HCT116 (cell line): ENCODE results near the gene PRLH. TPM values are rescaled to one million over a fixed set of nuclear protein-coding genes. Genes with fewer than 3 reads are reported as not detected.

Experiments used
- ATAC-seq: fragments of 200-7000 bp; cut with Tn5 transposase; 2 replicates; pipeline ENCODE4 v1.9.1; 2020; ENCODE audit warnings: mild to moderate bottlenecking, moderate library complexity
- BruUV-seq: library from RNA; stranded (reverse); fragments of 400-500 nt; replicated peaks from 2 replicates; lab custom pipeline; 2021; lab: Mats Ljungman, UMichigan
- CTCF ChIA-PET: fragments of 300-600 bp; sonication (Branson Sonifier 250); formaldehyde crosslinking; loops from one replicate; lab custom pipeline; 2021; ENCODE audit warnings: antibody characterized with exemption; lab: Charles Lee
- POLR2A ChIA-PET: fragments of 300-600, 350-600 bp; sonication (Branson Sonifier 250); formaldehyde crosslinking; loops from one replicate; lab custom pipeline; 2021; ENCODE audit warnings: antibody characterized with exemption; lab: Charles Lee
- RAD21 ChIA-PET, 2 experiments: fragments of 300-600 bp; sonication (Branson Sonifier 250); formaldehyde crosslinking; loops; one replicate each; lab custom pipeline; 2023; ENCODE audit warnings: low total read pairs in 2 of 2; ENCODE audit not compliant: uncharacterized antibody in 2 of 2, unreplicated experiment in 2 of 2, low non-redundant PET in 1 of 2; lab: Charles Lee
- DNase-seq: peaks from one replicate; pipeline ENCODE4 v3.0.0-alpha.2; 2010; ENCODE audit warnings: low read depth, low spot score
- H2AFZ ChIP-seq: fragments of 200-600 bp; shearing (Covaris generic), sonication (generic); 2 replicates; pipeline ENCODE4 v1.6.1; 2017; ENCODE audit warnings: low read depth, mixed run types, mixed read lengths, antibody characterized with exemption, low read length; ENCODE audit not compliant: poor library complexity, severe bottlenecking
- H3K27ac ChIP-seq: 2 replicates; pipeline ENCODE4 v1.5.1; 2012; ENCODE audit warnings: low read depth, low read length
- H3K27me3 ChIP-seq: fragments of 200-600 bp; sonication (generic); 2 replicates; pipeline ENCODE4 v1.6.1; 2016; ENCODE audit warnings: mixed run types, low read length, mixed read lengths; ENCODE audit not compliant: insufficient read depth
- H3K36me3 ChIP-seq, 2 experiments: fragments of 200-500 bp in 1 of 2; fragments of 200-600 bp in 1 of 2; sonication (Bioruptor generic) in 1 of 2; sonication (generic) in 1 of 2; 2 replicates each; pipeline versions ENCODE4 v1.5.1 to v1.6.1; 2014 to 2016; ENCODE audit warnings: low read length in 2 of 2, inconsistent platforms in 1 of 2, mixed read lengths in 1 of 2, mixed run types in 1 of 2; ENCODE audit not compliant: insufficient read depth in 2 of 2, control insufficient read depth in 1 of 2
- H3K4me1 ChIP-seq, 2 experiments: fragments of 200-600 bp in 1 of 2; sonication (generic) in 1 of 2; 2 replicates each; pipeline versions ENCODE4 v1.5.1 to v1.6.1; 2012 to 2017; ENCODE audit warnings: low read length in 2 of 2, inconsistent platforms in 1 of 2, mild to moderate bottlenecking in 1 of 2, mixed read lengths in 1 of 2, mixed run types in 1 of 2, moderate library complexity in 1 of 2; ENCODE audit not compliant: insufficient read depth in 2 of 2, control insufficient read depth in 1 of 2
- H3K4me2 ChIP-seq: fragments of 200-600 bp; sonication (generic); 2 replicates; pipeline ENCODE4 v1.6.1; 2017; ENCODE audit warnings: mixed run types, low read length, mixed read lengths
- H3K4me3 ChIP-seq, 2 experiments: fragments of 200-600 bp in 1 of 2; sonication (generic) in 1 of 2; replicated peaks in 1 of 2; 2 replicates each; pipeline ENCODE4 v1.5.1; 2011 to 2016; ENCODE audit warnings: low read length in 2 of 2, control low read depth in 1 of 2, low read depth in 1 of 2, mild to moderate bottlenecking in 1 of 2, mixed read lengths in 1 of 2, mixed run types in 1 of 2
- H3K79me2 ChIP-seq: fragments of 200-600 bp; sonication (generic); 2 replicates; pipeline ENCODE4 v1.6.1; 2017; ENCODE audit warnings: mild to moderate bottlenecking, mixed run types, low read length, moderate library complexity, mixed read lengths; ENCODE audit not compliant: insufficient read depth
- H3K9ac ChIP-seq: fragments of 200-600 bp; sonication (generic); 2 replicates; pipeline ENCODE4 v1.6.1; 2016; ENCODE audit warnings: low read length, mixed read lengths
- H3K9me2 ChIP-seq: fragments of 200-600 bp; sonication (generic), shearing (Covaris generic); 2 replicates; pipeline ENCODE4 v1.6.1; 2017; ENCODE audit warnings: mixed run types, mild to moderate bottlenecking, moderate library complexity; ENCODE audit not compliant: insufficient read depth
- H3K9me3 ChIP-seq, 2 experiments: fragments of 200-500 bp in 1 of 2; fragments of 200-600 bp in 1 of 2; sonication (Bioruptor generic) in 1 of 2; sonication (generic) in 1 of 2; 2 replicates each; pipeline ENCODE4 v1.6.1; 2014 to 2017; ENCODE audit warnings: low read length in 2 of 2, mixed read lengths in 2 of 2, inconsistent platforms in 1 of 2, low read depth in 1 of 2, mild to moderate bottlenecking in 1 of 2, mixed run types in 1 of 2, moderate library complexity in 1 of 2; ENCODE audit not compliant: control insufficient read depth in 1 of 2, insufficient read depth in 1 of 2
- H4K20me1 ChIP-seq: fragments of 200-600 bp; sonication (generic), shearing (Covaris generic); 2 replicates; pipeline ENCODE4 v1.6.1; 2017; ENCODE audit warnings: mixed run types, mild to moderate bottlenecking, moderate library complexity; ENCODE audit not compliant: insufficient read depth
- EZH2 ChIP-seq: fragments of 200-600 bp; sonication (generic); IDR thresholded peaks from 2 replicates; pipeline ENCODE4 v1.6.1; 2017; ENCODE audit warnings: antibody characterized with exemption, mixed run types
- POLR2A ChIP-seq: IDR thresholded peaks from 2 replicates; pipeline ENCODE4 v1.7.0; 2011; ENCODE audit warnings: borderline replicate concordance; ENCODE audit not compliant: insufficient read depth, insufficient read length; ENCODE audit errors: extremely low read depth
- RAD21 ChIP-seq: IDR thresholded peaks from 2 replicates; pipeline ENCODE4 v1.6.1; 2012; ENCODE audit warnings: low read depth, mild to moderate bottlenecking
- SIN3A ChIP-seq: IDR thresholded peaks from 2 replicates; pipeline ENCODE4 v1.6.1; 2012; ENCODE audit warnings: low read depth
- TCF7L2 ChIP-seq: IDR thresholded peaks from 2 replicates; pipeline ENCODE4 v1.7.0; 2011; ENCODE audit warnings: borderline replicate concordance, inconsistent platforms; ENCODE audit not compliant: insufficient read depth, insufficient read length; ENCODE audit errors: extremely low read depth
- YY1 ChIP-seq: IDR thresholded peaks from 2 replicates; pipeline ENCODE4 v1.6.1; 2011; ENCODE audit warnings: low read length, low read depth, moderate library complexity, mild to moderate bottlenecking; ENCODE audit not compliant: insufficient replicate concordance; ENCODE audit errors: extremely low read depth
- ZNF274 ChIP-seq: fragments of 200-500 bp; sonication (Bioruptor generic); IDR thresholded peaks from 2 replicates; pipeline ENCODE4 v1.6.1; 2014; ENCODE audit warnings: mild to moderate bottlenecking, low read depth, low read length, inconsistent platforms
- intact Hi-C: fragments of 100-400 bp; cut with micrococcal nuclease; formaldehyde crosslinking; loops from 2 replicates; pipeline ENCODE4 v1.10.0; 2022
- total RNA-seq: library from RNA; stranded (reverse); gene quantifications from one replicate; pipeline ENCODE4 v1.2.1, GENCODE V29; 2021; ENCODE audit not compliant: unreplicated experiment
- TF ChIP-seq, protein P1 (sequence below): IDR thresholded peaks from 2 replicates; pipeline ENCODE4 v1.6.1; 2011; ENCODE audit warnings: mild to moderate bottlenecking, low read length, moderate library complexity; ENCODE audit not compliant: insufficient replicate concordance; ENCODE audit errors: extremely low read depth
- TF ChIP-seq, protein P2 (sequence below): IDR thresholded peaks from 2 replicates; pipeline ENCODE4 v1.6.1; 2012

Gene PRLH
- total RNA-seq, 1 experiment from 2014 or later: not detected

DNA sequence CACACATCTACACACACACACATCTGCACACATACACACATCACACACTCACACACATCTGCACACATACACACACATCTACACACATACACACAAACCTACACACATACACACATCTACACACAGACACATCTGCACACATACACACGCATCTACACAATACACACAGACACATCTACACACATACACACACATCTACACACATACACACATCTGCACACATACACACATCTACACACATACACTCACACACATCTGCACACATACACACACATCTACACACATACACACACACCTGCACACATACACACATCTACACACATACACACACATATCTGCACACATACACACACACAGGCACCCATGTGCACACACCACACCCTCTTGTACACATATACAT lies 400 bp upstream of the PRLH start:
- H3K27ac ChIP-seq: no peak overlapping the region
- H3K4me1 ChIP-seq: no peaks in the 10 kb centered on the region
- no peak for TF ChIP-seq POLR2A
- intact Hi-C loops: no loop called here
- ChIA-PET POLR2A (no interaction called here), RAD21 (interaction anchor here in 1 of 2 experiments (0.6 kb wide), 1 partner anchor 8 kb away, joined by 3 read pairs; no protein-coding TSS in a partner anchor), CTCF (no interaction called here)
- H2AFZ ChIP-seq: no peak overlapping the region
- no peak overlapping the region for H3K4me2 ChIP-seq
- no peaks in the 10 kb centered on the region for H3K9me2 ChIP-seq
- 0 out of 4 replicates have a peak, but pooled peaks cover 0 to 3% of the 10 kb centered on the region in 2 experiments for H3K9me3 ChIP-seq
- H3K9ac ChIP-seq: no peak overlapping the region
- H3K27me3 ChIP-seq: no peaks in the 10 kb centered on the region
- H3K4me3 ChIP-seq: no peak overlapping the region
- BruUV-seq: no TSS peak
- ATAC-seq (no peak), DNase-seq (no peak)
- no peaks in the 10 kb centered on the region for H4K20me1 ChIP-seq
- no peaks in the 10 kb centered on the region for H3K36me3 ChIP-seq
- H3K79me2 ChIP-seq: no peaks in the 10 kb centered on the region

DNA sequence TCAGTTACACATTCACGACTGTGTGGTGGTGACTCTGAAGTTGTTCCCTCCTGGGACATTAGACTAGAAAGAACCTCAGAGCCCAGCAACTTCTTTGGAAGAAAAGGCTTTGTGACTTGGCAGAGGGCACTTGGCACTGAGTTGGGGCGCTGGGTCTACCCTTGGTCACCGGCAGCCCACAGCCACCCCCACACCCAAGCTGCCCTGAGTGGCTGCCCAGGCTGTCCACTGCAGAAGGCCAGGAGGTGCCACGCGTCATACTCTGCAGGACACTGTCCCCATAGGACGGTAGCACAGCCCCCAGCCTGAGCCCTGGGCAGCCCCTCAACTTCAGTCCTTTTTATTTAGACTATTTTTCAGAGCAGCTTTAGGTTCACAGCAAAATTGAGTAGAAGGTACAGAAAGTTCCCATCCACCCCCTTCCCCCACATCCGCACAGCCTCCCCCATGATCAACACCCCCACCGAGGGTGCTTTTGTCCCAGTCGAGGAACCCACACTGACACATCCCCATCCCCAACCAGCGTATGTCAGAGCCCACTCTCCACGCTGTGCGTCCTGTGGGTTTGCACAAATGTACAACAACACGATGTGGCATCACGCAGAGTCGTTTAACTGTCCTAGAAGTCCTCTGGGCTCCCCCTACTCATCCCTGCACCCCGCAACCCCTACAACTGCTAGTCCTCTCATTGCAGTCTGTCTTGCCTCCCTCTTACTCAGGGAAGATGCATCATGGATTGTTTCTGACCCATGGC lies 1.1 kb downstream of the PRLH start:
- Histone ChIP-seq H3K4me1 (peaks cover 0 to 9% of the 10 kb centered on the region in 2 experiments; a peak in 2 of 4 replicates), H3K27me3 (no peaks in the 10 kb centered on the region), H3K27ac (no peak overlapping the region), H2AFZ (no peak overlapping the region), H3K4me2 (no peak overlapping the region), H3K9me3 (0 out of 4 replicates have a peak, but pooled peaks cover 0 to 3% of the 10 kb centered on the region in 2 experiments)
- RAD21 ChIA-PET: no interaction called here
- BruUV-seq: no TSS peak
- CTCF ChIA-PET: no interaction called here
- DNase-seq: no peak
- TF ChIP-seq, protein P1, sequence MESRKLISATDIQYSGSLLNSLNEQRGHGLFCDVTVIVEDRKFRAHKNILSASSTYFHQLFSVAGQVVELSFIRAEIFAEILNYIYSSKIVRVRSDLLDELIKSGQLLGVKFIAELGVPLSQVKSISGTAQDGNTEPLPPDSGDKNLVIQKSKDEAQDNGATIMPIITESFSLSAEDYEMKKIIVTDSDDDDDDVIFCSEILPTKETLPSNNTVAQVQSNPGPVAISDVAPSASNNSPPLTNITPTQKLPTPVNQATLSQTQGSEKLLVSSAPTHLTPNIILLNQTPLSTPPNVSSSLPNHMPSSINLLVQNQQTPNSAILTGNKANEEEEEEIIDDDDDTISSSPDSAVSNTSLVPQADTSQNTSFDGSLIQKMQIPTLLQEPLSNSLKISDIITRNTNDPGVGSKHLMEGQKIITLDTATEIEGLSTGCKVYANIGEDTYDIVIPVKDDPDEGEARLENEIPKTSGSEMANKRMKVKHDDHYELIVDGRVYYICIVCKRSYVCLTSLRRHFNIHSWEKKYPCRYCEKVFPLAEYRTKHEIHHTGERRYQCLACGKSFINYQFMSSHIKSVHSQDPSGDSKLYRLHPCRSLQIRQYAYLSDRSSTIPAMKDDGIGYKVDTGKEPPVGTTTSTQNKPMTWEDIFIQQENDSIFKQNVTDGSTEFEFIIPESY: no peak
- no peak for TF ChIP-seq RAD21
- TF ChIP-seq, protein P2, sequence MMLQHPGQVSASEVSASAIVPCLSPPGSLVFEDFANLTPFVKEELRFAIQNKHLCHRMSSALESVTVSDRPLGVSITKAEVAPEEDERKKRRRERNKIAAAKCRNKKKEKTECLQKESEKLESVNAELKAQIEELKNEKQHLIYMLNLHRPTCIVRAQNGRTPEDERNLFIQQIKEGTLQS: no peak
- no peak for TF ChIP-seq EZH2
- no peak for TF ChIP-seq YY1
- TF ChIP-seq TCF7L2: no peak
- TF ChIP-seq ZNF274: no peak
- no peak for TF ChIP-seq SIN3A
- TF ChIP-seq, all 23 proteins: peak for 0
- no peaks in the 10 kb centered on the region for H3K36me3 ChIP-seq
- no peak for ATAC-seq
- no peak overlapping the region for H3K4me3 ChIP-seq
- no peaks in the 10 kb centered on the region for H3K79me2 ChIP-seq
- H3K9me2 ChIP-seq: no peaks in the 10 kb centered on the region
- no peaks in the 10 kb centered on the region for H4K20me1 ChIP-seq
- no peak overlapping the region for H3K9ac ChIP-seq
- intact Hi-C loops: no loop called here
- POLR2A ChIA-PET: no interaction called here
